Panc1 (cell line): ENCODE results near the gene E2F3.

Source experiments
- CTCF ChIP-seq: fragments of 450-650 bp; IDR thresholded peaks from 2 replicates; pipeline ENCODE4 v1.5.1; 2017; ENCODE audit warnings: mild to moderate bottlenecking
- SIN3A ChIP-seq: IDR thresholded peaks from 2 replicates; pipeline ENCODE4 v1.6.1; 2012; ENCODE audit warnings: low read depth, mild to moderate bottlenecking, low read length, moderate library complexity, borderline replicate concordance; ENCODE audit not compliant: insufficient read depth
- TF ChIP-seq, protein P1 (sequence below), 2 experiments: IDR thresholded peaks; 2 replicates each; pipeline ENCODE4 v1.6.1; 2011 to 2012; ENCODE audit warnings: low read depth in 2 of 2, control low read depth in 1 of 2, low read length in 1 of 2, mild to moderate bottlenecking in 1 of 2, moderate library complexity in 1 of 2; ENCODE audit not compliant: insufficient read depth in 1 of 2

DNA sequence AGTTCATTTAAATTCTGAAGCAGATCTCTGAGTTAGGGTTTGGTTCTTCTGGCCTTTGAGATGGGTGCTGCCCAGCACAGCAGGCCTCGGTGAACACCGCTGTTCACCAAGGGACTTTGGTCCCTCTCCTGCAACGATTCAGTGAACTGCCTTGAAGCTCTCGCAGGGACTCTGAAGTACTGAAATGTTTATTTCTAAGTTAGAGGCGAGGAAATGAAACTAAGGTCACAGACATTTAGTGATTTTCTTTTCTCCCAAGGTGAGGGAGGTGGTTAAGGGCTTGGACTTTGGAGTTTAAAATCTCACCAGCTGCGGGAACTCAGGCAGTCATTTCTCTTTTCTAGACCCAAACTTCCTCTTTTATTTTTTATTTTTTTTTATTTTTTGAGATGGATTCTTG, 26.2 kb downstream of the E2F3 start:
- TF ChIP-seq CTCF (no peak), SIN3A (no peak)
- TF ChIP-seq, protein P1, sequence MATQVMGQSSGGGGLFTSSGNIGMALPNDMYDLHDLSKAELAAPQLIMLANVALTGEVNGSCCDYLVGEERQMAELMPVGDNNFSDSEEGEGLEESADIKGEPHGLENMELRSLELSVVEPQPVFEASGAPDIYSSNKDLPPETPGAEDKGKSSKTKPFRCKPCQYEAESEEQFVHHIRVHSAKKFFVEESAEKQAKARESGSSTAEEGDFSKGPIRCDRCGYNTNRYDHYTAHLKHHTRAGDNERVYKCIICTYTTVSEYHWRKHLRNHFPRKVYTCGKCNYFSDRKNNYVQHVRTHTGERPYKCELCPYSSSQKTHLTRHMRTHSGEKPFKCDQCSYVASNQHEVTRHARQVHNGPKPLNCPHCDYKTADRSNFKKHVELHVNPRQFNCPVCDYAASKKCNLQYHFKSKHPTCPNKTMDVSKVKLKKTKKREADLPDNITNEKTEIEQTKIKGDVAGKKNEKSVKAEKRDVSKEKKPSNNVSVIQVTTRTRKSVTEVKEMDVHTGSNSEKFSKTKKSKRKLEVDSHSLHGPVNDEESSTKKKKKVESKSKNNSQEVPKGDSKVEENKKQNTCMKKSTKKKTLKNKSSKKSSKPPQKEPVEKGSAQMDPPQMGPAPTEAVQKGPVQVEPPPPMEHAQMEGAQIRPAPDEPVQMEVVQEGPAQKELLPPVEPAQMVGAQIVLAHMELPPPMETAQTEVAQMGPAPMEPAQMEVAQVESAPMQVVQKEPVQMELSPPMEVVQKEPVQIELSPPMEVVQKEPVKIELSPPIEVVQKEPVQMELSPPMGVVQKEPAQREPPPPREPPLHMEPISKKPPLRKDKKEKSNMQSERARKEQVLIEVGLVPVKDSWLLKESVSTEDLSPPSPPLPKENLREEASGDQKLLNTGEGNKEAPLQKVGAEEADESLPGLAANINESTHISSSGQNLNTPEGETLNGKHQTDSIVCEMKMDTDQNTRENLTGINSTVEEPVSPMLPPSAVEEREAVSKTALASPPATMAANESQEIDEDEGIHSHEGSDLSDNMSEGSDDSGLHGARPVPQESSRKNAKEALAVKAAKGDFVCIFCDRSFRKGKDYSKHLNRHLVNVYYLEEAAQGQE (IDR thresholded peaks at IDR 0.05; ENCODE audit: insufficient read depth in 1 of 2, low read depth in 2 of 2, low read length in 1 of 2), result no peak
